ENCODE measurements around the gene TRMT112. TPM values are rescaled to one million over a fixed set of nuclear protein-coding genes. Genes with fewer than 3 reads are reported as not detected.

The TRMT112 gene
- total and polyA plus RNA-seq, 2 experiments from 2014 or later, result 298 to 927 TPM

DNA sequence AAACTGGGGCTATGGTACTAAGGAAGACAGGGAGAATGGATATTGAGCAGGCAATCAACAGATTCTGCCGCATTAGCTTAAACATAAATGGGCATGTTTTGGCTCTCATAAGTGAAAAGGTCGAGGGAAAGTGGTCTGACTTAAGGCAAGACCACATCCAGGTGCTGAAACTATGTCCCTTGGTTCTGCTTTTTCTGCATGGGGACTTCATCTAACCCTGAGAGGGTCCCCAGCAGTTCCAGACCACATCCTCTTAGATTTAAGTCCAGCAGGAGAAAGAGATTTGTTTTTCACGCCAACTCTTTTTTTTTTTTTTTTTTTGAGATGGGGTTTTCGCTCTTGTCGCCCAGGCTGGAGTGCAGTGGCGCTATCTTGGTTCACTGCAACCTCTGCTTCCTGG is 47.1 kb upstream of the TRMT112 start:
- Mint-ChIP-seq H3K4me3 (no peak overlapping the region), H3K9me3 (no peaks in the 10 kb centered on the region), H3K36me3 (ENCODE audit: low read depth) (peaks cover 30% of the 10 kb centered on the region), H3K27ac (no peak overlapping the region), H3K27me3 (ENCODE audit: insufficient read depth, low read depth, poor library complexity) (peaks cover 23% of the 10 kb centered on the region), H3K4me1 (peaks cover 13% of the 10 kb centered on the region)
- 0 out of 2 replicates have a peak, but pooled peaks cover 11% of the 10 kb centered on the region for H3F3A ChIP-seq (replicated peaks; ENCODE audit: low read depth)
- H3K27ac ChIP-seq (ENCODE audit: low read depth), result no peak overlapping the region
- H3K4me1 ChIP-seq (ENCODE audit: insufficient read depth), result peaks cover 11% of the 10 kb centered on the region
- H2AFZ ChIP-seq, result no peak overlapping the region
- no peaks in the 10 kb centered on the region for H3K79me2 ChIP-seq (replicated peaks; ENCODE audit: insufficient read depth)
- ATAC-seq (no peak), DNase-seq (ENCODE audit: low spot score) (no peak)
- no peak overlapping the region for H3K4me2 ChIP-seq
- H3K27me3 ChIP-seq (ENCODE audit: insufficient read depth), result peaks cover 10% of the 10 kb centered on the region; the same call in 1 of the 2 replicates
- no peak overlapping the region for H3K4me3 ChIP-seq
- TF ChIP-seq ZNF331 (CRISPR knock-in tag; IDR thresholded peaks at IDR 0.05; ENCODE audit: low read depth), result no peak
- TF ChIP-seq, protein P1, sequence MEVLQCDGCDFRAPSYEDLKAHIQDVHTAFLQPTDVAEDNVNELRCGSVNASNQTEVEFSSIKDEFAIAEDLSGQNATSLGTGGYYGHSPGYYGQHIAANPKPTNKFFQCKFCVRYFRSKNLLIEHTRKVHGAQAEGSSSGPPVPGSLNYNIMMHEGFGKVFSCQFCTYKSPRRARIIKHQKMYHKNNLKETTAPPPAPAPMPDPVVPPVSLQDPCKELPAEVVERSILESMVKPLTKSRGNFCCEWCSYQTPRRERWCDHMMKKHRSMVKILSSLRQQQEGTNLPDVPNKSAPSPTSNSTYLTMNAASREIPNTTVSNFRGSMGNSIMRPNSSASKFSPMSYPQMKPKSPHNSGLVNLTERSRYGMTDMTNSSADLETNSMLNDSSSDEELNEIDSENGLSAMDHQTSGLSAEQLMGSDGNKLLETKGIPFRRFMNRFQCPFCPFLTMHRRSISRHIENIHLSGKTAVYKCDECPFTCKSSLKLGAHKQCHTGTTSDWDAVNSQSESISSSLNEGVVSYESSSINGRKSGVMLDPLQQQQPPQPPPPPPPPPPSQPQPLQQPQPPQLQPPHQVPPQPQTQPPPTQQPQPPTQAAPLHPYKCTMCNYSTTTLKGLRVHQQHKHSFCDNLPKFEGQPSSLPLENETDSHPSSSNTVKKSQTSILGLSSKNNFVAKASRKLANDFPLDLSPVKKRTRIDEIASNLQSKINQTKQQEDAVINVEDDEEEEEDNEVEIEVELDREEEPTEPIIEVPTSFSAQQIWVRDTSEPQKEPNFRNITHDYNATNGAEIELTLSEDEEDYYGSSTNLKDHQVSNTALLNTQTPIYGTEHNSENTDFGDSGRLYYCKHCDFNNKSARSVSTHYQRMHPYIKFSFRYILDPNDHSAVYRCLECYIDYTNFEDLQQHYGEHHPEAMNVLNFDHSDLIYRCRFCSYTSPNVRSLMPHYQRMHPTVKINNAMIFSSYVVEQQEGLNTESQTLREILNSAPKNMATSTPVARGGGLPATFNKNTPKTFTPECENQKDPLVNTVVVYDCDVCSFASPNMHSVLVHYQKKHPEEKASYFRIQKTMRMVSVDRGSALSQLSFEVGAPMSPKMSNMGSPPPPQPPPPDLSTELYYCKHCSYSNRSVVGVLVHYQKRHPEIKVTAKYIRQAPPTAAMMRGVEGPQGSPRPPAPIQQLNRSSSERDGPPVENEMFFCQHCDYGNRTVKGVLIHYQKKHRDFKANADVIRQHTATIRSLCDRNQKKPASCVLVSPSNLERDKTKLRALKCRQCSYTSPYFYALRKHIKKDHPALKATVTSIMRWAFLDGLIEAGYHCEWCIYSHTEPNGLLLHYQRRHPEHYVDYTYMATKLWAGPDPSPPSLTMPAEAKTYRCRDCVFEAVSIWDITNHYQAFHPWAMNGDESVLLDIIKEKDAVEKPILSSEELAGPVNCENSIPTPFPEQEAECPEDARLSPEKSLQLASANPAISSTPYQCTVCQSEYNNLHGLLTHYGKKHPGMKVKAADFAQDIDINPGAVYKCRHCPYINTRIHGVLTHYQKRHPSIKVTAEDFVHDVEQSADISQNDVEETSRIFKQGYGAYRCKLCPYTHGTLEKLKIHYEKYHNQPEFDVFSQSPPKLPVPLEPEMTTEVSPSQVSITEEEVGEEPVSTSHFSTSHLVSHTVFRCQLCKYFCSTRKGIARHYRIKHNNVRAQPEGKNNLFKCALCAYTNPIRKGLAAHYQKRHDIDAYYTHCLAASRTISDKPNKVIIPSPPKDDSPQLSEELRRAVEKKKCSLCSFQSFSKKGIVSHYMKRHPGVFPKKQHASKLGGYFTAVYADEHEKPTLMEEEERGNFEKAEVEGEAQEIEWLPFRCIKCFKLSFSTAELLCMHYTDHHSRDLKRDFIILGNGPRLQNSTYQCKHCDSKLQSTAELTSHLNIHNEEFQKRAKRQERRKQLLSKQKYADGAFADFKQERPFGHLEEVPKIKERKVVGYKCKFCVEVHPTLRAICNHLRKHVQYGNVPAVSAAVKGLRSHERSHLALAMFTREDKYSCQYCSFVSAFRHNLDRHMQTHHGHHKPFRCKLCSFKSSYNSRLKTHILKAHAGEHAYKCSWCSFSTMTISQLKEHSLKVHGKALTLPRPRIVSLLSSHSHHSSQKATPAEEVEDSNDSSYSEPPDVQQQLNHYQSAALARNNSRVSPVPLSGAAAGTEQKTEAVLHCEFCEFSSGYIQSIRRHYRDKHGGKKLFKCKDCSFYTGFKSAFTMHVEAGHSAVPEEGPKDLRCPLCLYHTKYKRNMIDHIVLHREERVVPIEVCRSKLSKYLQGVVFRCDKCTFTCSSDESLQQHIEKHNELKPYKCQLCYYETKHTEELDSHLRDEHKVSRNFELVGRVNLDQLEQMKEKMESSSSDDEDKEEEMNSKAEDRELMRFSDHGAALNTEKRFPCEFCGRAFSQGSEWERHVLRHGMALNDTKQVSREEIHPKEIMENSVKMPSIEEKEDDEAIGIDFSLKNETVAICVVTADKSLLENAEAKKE (CRISPR knock-in tag; IDR thresholded peaks at IDR 0.05), result no peak
- TF ChIP-seq POLR2AphosphoS5 (IDR thresholded peaks at IDR 0.05; ENCODE audit: low read depth), result no peak
- TF ChIP-seq, protein P2, sequence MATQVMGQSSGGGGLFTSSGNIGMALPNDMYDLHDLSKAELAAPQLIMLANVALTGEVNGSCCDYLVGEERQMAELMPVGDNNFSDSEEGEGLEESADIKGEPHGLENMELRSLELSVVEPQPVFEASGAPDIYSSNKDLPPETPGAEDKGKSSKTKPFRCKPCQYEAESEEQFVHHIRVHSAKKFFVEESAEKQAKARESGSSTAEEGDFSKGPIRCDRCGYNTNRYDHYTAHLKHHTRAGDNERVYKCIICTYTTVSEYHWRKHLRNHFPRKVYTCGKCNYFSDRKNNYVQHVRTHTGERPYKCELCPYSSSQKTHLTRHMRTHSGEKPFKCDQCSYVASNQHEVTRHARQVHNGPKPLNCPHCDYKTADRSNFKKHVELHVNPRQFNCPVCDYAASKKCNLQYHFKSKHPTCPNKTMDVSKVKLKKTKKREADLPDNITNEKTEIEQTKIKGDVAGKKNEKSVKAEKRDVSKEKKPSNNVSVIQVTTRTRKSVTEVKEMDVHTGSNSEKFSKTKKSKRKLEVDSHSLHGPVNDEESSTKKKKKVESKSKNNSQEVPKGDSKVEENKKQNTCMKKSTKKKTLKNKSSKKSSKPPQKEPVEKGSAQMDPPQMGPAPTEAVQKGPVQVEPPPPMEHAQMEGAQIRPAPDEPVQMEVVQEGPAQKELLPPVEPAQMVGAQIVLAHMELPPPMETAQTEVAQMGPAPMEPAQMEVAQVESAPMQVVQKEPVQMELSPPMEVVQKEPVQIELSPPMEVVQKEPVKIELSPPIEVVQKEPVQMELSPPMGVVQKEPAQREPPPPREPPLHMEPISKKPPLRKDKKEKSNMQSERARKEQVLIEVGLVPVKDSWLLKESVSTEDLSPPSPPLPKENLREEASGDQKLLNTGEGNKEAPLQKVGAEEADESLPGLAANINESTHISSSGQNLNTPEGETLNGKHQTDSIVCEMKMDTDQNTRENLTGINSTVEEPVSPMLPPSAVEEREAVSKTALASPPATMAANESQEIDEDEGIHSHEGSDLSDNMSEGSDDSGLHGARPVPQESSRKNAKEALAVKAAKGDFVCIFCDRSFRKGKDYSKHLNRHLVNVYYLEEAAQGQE (IDR thresholded peaks at IDR 0.05; ENCODE audit: unreplicated experiment), result no peak
- TF ChIP-seq ZNF114 (CRISPR knock-in tag; IDR thresholded peaks at IDR 0.05), result no peak
- no peak for TF ChIP-seq CREB1 (CRISPR knock-in tag; IDR thresholded peaks at IDR 0.05; ENCODE audit: low read depth)
- TF ChIP-seq, protein P3, sequence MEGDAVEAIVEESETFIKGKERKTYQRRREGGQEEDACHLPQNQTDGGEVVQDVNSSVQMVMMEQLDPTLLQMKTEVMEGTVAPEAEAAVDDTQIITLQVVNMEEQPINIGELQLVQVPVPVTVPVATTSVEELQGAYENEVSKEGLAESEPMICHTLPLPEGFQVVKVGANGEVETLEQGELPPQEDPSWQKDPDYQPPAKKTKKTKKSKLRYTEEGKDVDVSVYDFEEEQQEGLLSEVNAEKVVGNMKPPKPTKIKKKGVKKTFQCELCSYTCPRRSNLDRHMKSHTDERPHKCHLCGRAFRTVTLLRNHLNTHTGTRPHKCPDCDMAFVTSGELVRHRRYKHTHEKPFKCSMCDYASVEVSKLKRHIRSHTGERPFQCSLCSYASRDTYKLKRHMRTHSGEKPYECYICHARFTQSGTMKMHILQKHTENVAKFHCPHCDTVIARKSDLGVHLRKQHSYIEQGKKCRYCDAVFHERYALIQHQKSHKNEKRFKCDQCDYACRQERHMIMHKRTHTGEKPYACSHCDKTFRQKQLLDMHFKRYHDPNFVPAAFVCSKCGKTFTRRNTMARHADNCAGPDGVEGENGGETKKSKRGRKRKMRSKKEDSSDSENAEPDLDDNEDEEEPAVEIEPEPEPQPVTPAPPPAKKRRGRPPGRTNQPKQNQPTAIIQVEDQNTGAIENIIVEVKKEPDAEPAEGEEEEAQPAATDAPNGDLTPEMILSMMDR (conservative IDR thresholded peaks at IDR 0.05; ENCODE audit: low read depth in 2 of 2), result no peak
- H3K36me3 ChIP-seq (ENCODE audit: insufficient read depth), result no peaks in the 10 kb centered on the region
- H3K9me2 ChIP-seq (ENCODE audit: insufficient read depth), result no peaks in the 10 kb centered on the region
- H4K20me1 ChIP-seq (replicated peaks; ENCODE audit: insufficient read depth), result no peaks in the 10 kb centered on the region; the same call in 1 of the 2 replicates

Measured in GM23338 (cell line).